Stimulated activated CD4-positive, alpha-beta T cell treated with anti-CD3 and anti-CD28 coated beads, TNF-alpha, amount 100 ng/mL, for 48 hours (primary cell): ENCODE results near the gene GSTA3.
"Not testable (repeated sequence)": the region's sequence is repeated elsewhere in the genome, so short reads cannot be mapped to it uniquely, and the experiment has no call there.

ENCODE experiments used
- DNase-seq, 3 donors: peaks; one replicate each; pipeline ENCODE4 v3.0.0-alpha.2; 2020; ENCODE audit warnings: low read depth in 3 of 3

GSTA3 gene

GRCh38 chr6:52914516-52914915, 5.0 kb upstream of the GSTA3 start:
- no peak for DNase-seq

- no peak for DNase-seq
Observed at GRCh38 chr6:52910091-52910490, 593 bp upstream of the GSTA3 start.

DNA sequence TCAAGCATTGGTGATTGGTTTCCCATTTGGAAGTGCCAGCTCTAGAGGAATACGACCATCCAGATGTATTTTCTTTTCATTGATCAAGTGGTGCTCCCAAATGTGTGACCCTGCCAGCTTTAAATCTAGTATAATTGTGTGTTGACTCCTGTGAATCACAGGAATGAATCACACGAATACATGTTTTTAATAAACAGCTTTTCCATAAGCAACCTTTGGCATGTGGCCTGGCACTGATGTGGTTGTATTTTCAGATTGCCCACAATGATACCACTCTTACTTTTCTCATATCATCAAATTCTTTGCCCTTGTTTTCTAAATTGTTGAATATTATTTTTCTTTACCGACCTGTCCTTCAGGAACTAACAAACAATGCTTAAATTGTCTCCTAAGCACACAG, 367 bp downstream of the GSTA3 start:
- DNase-seq: no peak

DNA sequence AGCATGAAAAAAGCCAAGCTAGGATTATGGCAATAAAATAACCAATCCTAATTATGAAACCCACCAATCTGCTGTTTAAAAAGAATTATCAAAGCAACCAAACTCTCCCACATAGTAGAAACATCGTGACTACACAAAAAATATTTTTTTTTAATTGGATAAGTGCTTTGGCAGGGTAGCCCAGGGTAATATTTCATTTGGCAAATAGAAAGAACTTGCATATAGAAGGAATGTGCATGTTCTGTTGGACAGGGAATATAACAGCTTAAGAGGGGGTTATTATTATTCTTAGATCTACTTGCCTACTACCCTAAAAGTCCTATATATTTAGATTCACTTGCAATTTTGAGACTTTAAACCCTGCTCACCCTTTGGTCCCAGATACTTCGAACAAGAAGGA, 972 bp downstream of the GSTA3 start:
- DNase-seq: no peak

GRCh38 chr6:52904562-52905279, 4.8 kb downstream of the GSTA3 start:
- no peak for DNase-seq

DNA sequence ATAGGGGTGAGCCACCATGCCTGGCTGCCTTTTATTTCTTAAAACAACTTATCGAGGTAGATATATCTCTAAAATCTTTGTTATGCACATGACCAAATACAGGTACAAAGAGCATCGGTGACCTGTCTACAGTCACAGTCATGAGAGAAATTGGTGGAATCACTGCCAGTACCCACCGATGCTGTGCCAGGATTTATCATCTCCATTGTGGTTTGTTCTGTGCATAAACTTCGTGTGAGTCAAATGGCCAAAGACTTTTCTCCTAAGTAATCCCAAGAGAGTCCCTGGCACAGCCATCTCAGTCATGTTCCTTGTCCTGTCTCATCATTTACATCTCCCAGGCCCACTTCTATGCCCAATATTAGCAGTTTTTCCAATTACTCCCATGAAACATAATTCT, 9.0 kb downstream of the GSTA3 start:
- no peak for DNase-seq

DNA sequence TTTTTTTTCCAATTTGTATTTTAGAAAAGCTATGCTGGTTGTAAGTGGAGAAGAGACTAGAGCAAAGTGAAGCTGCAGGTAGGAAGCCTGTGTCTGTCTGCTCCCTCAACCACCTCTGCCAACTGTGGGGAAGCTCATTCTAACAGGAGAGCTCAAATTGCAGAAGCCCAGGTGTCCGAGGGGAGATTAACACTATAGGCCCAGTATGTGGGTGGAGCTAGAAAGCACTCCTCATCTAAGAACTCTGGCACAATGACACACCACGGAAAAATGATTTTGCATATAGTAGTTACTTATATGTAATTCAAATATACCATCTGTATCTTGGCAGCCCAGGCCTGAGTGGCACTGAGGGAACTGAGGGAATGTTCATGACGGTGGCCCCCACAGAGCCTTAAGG, 13.7 kb downstream of the GSTA3 start:
- not testable (repeated sequence) for DNase-seq

GRCh38 chr6:52894285-52894684, 15.2 kb downstream of the GSTA3 start:
- DNase-seq: no peak

- DNase-seq: no peak
Observed at GRCh38 chr6:52893803-52894202, 15.7 kb downstream of the GSTA3 start.

- DNase-seq: no peak
Observed at GRCh38 chr6:52893221-52893620, 16.3 kb downstream of the GSTA3 start.

DNA sequence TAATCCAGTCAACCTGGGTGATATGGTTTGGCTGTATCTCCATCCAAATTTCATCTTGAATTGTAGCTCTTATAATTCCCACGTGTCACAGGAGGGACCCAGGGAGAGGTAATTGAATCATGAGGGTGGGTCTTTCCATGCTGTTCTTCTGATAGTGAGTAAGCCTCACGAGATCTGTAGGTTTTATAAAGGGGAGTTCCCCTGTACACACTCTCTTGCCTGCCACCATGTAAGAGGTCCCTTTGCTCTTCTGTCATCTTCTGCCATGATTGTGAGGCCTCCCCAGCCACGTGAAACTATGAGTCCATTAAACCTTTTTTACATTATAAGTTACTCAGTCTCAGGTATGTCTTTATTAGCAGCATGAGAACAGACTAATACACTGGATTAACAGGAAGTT, 19.5 kb downstream of the GSTA3 start:
- no peak for DNase-seq

DNA sequence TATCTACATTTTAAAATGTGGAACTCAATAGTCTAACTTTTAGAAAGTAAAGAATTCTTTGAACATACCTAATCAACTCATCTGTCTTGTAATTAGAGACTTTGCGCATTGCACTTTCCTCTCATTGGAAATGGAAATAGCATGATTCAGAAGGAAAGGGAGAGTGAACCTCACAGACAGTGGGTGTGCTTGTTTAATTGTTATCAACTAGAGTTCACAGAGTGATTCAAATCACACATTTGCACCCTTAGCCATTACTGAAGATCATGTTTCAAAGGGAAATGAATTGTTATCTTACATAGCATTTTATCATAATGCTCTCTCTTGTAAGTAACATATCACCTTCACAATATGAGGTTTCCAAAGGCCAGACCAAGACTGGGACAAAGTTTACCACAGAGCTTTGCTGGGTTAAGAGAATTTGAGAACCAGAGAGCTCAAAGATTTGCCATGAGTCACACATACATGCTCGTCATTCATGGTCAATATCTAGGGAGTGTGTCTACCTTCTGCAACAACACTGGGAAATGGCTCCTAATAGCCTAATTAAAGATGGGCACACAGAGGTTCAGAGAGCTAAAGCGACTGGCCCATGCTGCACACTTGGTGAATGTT, 21.5 kb downstream of the GSTA3 start:
- no peak for DNase-seq

DNA sequence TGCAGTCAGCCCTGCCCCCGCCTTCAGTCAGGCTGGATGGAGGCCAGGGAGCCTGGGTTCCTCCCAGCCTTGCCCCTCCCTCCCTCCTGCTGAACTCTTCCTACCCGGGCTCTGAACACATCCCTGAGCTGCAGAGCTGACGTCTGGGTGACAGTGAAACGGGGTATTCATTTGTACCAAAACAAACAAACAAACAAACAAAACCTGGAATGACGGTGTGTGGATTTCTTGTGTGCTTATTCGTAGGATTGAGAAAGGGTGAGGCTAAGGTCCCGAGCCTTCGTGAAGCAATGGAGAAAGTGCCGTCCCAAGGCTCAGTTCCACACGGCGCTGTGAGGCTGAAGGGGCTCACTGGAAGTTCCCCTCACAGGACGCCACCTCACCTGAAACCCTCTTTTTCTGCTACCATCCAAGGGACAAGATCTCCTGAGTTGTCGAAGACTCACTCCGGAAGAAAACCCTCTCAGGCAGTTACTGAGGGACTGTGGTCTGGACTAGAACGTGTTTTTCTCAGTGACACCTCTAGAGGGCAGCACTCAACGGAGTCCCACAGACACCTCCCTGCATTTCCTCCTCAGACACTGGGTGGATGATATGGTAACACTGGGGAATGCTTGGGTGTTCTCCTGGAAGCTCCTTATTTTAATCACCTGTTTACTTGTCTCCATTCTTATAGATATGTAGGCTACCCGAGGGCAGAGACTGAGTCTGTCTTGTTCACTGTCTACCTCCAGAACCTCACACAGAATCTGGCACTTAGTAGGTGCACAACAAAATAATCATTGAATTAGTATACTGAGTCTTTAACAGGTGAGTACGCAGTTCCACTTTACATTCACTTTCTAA, 27.3 kb downstream of the GSTA3 start:
- peak; percentile 46 to 50 (median 46) for DNase-seq

GRCh38 chr6:52881662-52881995, 27.9 kb downstream of the GSTA3 start:
- DNase-seq: no peak

GRCh38 chr6:52877786-52878185, 31.7 kb downstream of the GSTA3 start:
- DNase-seq: no peak

DNA sequence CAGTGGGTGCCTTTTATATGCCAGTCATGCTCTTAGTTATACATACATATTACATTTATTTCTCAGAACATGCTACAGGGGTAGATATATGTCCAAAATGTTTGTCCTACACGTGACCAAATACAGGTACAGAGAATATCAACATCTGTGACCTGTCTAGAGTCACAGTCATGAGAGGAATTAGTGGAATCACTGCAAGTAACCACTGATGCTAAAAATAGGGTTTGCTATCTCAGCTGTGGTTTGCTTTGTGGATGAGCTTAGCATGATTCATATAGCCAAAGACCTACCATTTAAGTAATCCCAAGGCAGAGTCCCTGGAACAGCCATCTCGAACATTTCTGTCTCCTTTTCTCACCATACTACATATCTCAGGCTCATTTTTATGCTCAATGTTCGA, 32.3 kb downstream of the GSTA3 start:
- DNase-seq: no peak

GRCh38 chr6:52876056-52876787, 33.3 kb downstream of the GSTA3 start:
- DNase-seq: no peak

GRCh38 chr6:52872031-52872430, 37.5 kb downstream of the GSTA3 start:
- no peak for DNase-seq

DNA sequence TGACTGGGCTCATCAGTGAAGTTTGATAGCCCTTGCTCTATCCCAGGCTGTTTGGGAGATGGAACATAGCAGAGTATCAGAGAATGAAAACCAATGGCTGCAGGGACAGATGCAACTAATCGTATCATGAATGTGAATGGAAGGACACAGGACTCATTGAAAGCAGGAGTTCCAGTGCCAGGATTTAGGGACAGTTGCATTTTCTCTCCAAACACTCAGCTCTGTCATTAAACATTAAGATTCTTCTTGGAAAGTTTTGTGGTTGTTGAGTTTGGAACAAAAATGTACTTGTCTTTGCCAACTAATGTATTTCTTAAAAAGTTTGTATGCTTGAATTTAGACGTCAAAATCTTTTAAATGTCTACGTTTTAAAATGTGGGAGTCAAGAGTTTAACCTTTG, 37.9 kb downstream of the GSTA3 start:
- DNase-seq: no peak

DNA sequence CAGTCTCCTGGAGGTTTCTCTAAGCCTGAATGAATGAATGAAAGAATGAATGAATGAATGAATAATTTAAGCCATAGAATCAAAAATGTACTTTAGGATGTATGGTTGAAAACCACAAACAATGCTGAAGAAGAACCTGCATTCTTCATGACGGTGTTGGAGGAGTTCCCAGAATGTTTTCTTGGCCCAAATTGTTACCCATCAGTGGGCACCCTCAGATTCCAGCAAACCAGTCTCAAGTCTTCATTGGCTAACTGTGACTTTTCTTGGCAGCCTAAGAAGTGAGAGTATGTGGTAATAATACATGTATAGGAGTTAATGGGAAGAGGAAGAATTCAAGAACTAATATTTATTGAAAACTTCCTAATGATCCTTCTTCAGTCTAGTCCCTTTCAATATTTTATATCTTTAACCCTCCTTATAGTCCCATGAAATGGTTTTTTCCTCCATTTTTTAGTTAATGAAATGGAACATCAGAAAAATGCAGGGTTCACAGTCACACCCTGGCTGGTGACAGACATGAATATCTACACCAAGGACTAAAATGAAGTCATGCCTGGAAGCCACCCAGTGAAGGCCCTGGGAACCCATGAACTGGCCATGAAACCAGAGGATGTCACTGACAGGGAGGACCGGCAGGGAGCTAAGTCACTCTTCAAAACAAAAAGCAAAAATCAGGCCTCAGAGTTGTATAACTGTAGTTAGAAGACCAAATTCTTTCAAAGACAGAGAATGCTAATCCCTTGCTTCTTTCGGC, 39.0 kb downstream of the GSTA3 start:
- DNase-seq: not testable (repeated sequence)

- DNase-seq: not testable (repeated sequence)
Observed at GRCh38 chr6:52868899-52869298, 40.6 kb downstream of the GSTA3 start.

DNA sequence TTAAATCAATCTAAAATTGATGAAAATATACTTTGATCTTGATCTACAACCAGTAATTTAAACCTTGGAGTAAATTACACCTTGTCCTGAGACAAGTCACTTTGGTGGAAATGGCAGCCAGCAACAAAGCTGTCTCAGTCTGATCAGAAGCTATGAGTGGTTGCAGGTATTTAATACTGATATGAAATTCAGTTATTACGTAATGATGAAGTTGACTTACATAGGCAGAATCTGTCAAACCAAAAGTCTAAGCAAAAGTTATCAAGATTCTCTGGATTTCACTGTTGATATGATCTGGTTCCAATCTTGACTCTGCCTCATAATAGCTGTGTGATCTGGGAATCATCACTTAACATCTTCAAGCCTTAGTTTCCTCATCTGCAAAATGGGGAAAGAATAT, 41.3 kb downstream of the GSTA3 start:
- DNase-seq: no peak
